DMS53 treated with DMSO at 0.1 percent for 48 hours (cell line): ENCODE data around the gene PDE4B.
"Not testable (repeated sequence)": the region's sequence is repeated elsewhere in the genome, so short reads cannot be mapped to it uniquely, and the experiment has no call there.

Experiments
- DNase-seq: peaks from one replicate; lab custom pipeline; 2025; ENCODE audit not compliant: unreplicated experiment; lab: John Stamatoyannopoulos, UW

PDE4B gene

DNA sequence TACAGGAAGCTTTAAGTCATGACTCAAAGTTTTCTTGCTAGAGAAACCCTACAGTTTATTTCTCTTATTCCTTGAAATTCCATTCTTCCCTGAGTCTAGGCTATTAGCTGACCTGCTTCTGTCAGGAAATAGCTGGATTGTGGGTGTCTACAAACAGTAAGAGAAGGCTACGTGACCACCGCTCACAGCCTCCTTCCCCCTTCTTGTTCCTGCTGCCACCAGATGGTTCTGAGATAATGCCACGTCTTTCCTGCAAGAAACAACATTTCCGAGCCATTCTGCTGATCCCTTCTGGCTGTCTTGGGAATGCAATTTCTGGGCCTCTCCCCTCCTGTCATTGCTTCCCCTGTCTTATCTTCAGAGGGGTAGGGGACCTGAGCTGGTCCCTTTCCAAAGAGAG is 612.4 kb downstream of the PDE4B start:
- no peak for DNase-seq

GRCh38 chr1:66411449-66411848 is 618.8 kb downstream of the PDE4B start:
- DNase-seq = not testable (repeated sequence)

GRCh38 chr1:66412704-66413103 is 620.0 kb downstream of the PDE4B start:
- no peak for DNase-seq

- no peak for DNase-seq
These were observed 620.6 kb downstream of the PDE4B start for GRCh38 chr1:66413136-66413837.

DNA sequence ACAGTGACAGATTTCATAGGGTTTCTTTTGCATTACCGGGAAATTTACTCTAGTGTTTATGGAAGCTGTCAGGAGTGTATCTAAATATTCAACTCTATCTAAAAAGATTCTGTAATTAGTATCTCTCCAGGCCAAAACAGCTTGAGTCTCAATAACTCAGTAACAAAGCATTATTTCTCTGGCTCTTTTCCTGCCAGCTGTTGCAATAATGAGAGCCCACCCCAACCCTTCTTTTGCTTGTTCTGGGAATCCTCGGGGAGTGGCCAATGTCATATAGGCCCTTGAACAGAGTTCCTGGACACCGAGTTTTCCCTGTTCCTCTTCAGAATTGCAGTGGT is 621.1 kb downstream of the PDE4B start:
- DNase-seq = no peak

DNA sequence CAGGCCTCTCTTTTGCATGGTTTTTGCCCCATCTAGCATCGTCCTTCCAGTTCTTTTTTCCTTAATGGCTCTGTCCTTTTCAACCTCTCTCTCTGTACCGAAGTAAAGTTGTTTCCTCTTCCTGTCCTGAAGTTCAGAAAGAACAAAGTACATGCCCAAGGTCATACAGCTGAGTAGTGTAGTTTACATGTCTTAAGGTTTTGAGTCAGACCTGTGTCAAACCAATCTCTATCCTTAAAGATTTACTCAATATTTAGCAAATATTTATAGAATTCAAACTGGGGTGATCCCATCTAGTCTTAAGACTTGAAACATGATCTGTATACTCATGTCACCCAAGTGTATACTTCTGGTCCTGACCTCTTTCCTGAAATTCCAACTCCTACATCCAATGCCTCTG is 622.6 kb downstream of the PDE4B start:
- no peak for DNase-seq

DNA sequence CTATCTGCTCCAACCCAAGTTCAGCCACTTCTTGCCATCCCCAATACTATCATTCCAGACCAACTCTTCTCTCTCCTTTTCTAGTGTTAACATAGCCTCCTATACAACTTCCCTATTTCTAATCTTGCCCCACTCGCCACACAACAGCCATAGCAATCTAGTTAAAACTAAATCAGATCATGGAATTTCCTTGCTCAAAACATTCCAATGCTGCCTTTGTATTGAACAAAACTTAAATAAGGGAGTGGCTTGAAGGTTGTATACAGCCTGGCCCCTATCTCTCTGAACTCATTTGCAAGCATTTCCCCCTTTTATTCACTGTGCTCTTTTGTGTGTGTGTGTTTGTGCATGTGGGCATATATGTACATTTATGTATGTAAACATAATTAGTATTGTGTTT is 623.2 kb downstream of the PDE4B start:
- DNase-seq = no peak

- DNase-seq = no peak
These were observed 623.6 kb downstream of the PDE4B start for GRCh38 chr1:66416295-66416694.

DNA sequence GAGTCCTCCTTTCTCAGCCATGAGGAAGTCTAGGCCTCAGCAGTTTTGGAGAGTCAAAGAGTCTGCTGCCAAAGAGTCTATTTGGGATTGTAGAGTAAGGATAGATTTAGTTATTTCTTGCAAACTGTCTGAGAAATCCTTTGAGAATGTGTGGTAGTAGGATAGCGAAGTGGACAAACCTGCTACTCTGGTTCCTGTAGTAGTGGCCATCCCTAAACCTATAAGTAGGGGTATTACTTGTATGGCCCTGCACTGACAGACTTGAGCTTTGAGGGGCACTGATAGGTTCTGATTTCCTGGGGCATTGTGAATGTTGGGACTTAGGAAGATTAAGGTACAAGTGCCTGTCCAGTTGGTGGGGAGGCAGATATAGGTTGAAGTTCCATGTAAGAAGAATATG is 625.3 kb downstream of the PDE4B start:
- DNase-seq = no peak

- not testable (repeated sequence) for DNase-seq
These were observed 627.5 kb downstream of the PDE4B start for GRCh38 chr1:66420171-66420570.

DNA sequence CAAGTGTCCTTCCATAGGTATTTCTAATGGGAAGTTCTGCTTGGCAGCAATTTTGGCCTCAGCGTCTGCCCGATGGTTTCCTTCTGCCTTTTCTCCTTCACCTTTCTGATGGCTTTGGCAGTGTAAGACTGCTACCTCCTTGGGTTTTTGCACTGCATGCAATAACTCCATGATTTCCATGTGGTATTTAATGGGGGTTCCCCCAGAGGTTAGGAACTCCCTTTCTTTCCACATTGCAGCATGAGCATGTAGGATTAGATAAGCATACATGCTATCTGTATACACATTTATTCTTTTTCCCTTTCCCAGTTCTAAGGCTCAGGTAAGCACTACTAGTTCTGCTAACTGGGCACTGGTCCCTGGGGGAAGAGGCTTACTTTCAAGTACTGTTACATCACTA is 628.2 kb downstream of the PDE4B start:
- not testable (repeated sequence) for DNase-seq

DNA sequence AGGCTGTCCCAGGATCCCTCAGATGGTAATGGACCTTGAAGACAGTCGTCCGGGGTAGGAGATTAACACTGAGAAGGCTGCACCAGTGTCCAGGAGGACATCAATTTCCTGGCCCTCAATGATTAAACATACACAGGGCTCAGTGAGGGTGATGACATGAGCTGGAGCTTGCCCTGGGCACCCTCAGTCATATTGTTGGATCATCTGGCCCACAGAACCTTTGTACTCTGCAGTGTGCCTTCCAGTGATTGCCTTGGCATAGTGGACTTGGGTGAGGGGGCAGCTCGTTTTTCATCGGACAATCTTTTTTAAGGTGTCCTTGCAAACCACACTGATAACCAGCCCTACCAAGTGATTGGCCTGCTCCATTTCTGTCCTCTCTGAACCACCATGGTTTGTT is 630.1 kb downstream of the PDE4B start:
- no peak for DNase-seq
